ENCODE data around the gene C5orf58. TPM values are rescaled to one million over a fixed set of nuclear protein-coding genes. Genes with fewer than 3 reads are reported as not detected.

Gene C5orf58
- total and polyA plus RNA-seq, 10 of the 15 experiments (the other 5 are each of a cell fraction or from before 2014, with no cell fraction given): 0.13 to 0.27 (median 0.26) TPM; not detected in 7

DNA sequence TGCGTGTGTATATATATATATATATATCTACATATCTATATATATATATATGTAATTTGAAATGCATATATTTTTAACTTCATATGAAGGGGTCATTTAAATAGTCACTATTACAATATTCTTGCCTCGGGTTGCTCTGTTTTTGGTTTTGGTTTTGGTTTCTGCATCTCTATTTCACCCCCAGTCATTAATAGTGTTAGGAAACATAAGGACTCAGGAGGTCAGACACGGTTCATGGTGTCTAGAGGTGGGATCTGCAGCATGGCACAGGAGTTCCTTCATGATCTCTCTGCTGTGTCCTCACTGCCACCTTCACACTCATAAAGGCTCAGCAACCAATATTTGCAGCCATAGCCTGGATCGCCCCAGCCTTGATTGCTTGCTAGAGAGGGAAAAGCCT is 16.6 kb downstream of the C5orf58 start (continued):
- no peak for TF ChIP-seq RELA (IDR thresholded peaks at IDR 0.05; ENCODE audit: borderline replicate concordance, partially characterized antibody)
- no peak for TF ChIP-seq IKZF1 (conservative IDR thresholded peaks at IDR 0.05)
- no peak for TF ChIP-seq CBX3 (IDR thresholded peaks at IDR 0.05; ENCODE audit: borderline replicate concordance, low read depth)
- no peak for TF ChIP-seq NR2C2 (IDR thresholded peaks at IDR 0.05; ENCODE audit: borderline replicate concordance, control insufficient read depth, insufficient read length, low read depth)
- TF ChIP-seq KDM1A (IDR thresholded peaks at IDR 0.05; ENCODE audit: borderline replicate concordance): no peak
- TF ChIP-seq, protein P1, sequence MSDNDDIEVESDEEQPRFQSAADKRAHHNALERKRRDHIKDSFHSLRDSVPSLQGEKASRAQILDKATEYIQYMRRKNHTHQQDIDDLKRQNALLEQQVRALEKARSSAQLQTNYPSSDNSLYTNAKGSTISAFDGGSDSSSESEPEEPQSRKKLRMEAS (IDR thresholded peaks at IDR 0.05; ENCODE audit: low read depth, low read length): no peak
- no peak for TF ChIP-seq POLR2AphosphoS5 (IDR thresholded peaks at IDR 0.05; ENCODE audit: low read length)
- no peak for TF ChIP-seq RBBP5 (conservative IDR thresholded peaks at IDR 0.05)
- no peak for TF ChIP-seq RB1 (IDR thresholded peaks at IDR 0.05; ENCODE audit: borderline replicate concordance)
- TF ChIP-seq SREBF2 (IDR thresholded peaks at IDR 0.05; ENCODE audit: low read length): no peak

DNA sequence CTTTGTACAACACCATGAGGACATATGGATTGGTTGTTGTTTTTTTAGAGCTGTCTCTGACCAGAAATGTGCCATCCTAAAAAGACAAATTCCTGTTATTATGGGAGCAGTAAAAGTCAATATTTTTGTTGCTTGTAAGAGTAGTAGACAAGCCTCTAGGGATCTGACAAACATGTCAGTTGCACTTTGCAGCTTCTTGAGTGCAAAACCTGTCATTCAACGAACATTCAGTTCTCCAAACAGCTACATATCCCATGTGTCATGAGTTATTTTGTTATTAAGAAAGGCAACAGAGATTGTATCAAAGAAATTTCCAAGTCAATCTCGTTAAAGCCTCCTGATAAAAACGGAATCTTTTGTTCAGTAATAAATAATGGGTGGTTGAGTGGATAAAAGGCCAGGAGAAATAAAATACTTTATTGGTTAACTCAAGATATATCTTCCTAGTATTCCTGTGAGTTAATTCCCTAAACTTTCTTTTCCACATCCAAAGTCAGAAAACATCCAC is 18.1 kb downstream of the C5orf58 start:
- Histone ChIP-seq H3K9me3 (replicated peaks; ENCODE audit: control insufficient read depth, insufficient read depth, low read length) (no peaks in the 10 kb centered on the region), H3K79me2 (ENCODE audit: control insufficient read depth, insufficient read depth, low read length) (no peaks in the 10 kb centered on the region), H3K4me3 (no peak overlapping the region), H3K9ac (ENCODE audit: control insufficient read depth, insufficient read depth, low read length) (no peak overlapping the region), H3K4me1 (ENCODE audit: control insufficient read depth, insufficient read depth, low read length) (no peaks in the 10 kb centered on the region), H3K27me3 (replicated peaks in 1 of 2; ENCODE audit: control insufficient read depth in 2 of 2, insufficient read depth in 2 of 2, low read length in 1 of 2) (no peaks in the 10 kb centered on the region), H3K4me2 (ENCODE audit: control insufficient read depth, insufficient read depth) (no peak overlapping the region), H3K27ac (ENCODE audit: control insufficient read depth, insufficient read depth) (no peak overlapping the region), H2AFZ (ENCODE audit: control insufficient read depth, low read depth, low read length) (no peak overlapping the region), H4K20me1 (ENCODE audit: control insufficient read depth, insufficient read depth) (no peaks in the 10 kb centered on the region), H3K36me3 (ENCODE audit: control insufficient read depth in 2 of 2, insufficient read depth in 2 of 2, low read length in 1 of 2) (peaks cover 5 to 11% of the 10 kb centered on the region in 2 experiments)
- ChIA-PET POLR2A (no interaction called here), SMC1A (ENCODE audit: uncharacterized antibody, unreplicated experiment) (interaction anchor here (1.3 kb wide), 1 partner anchor 88 kb away, joined by 4 read pairs; no protein-coding TSS in a partner anchor), CTCF (no interaction called here), RAD21 (ENCODE audit: unreplicated experiment) (no interaction called here)
- DNase-seq (ENCODE audit: low read depth, low spot score) (no peak), FAIRE-seq (no peak), ATAC-seq (no peak)
- 94% methylated on average over 3 of the region's 3 CpGs for WGBS (ENCODE audit: insufficient coverage, insufficient replicate concordance, low lambda C conversion rate, missing lambda C conversion rate)
- intact Hi-C loops (cut with micrococcal nuclease; ENCODE audit: unreplicated experiment): no loop called here
- TF ChIP-seq ZZZ3 (IDR thresholded peaks at IDR 0.05; ENCODE audit: control insufficient read depth, insufficient read length, low read depth): no peak
- no peak for TF ChIP-seq MTA2 (IDR thresholded peaks at IDR 0.05; ENCODE audit: low read depth)
- no peak for TF ChIP-seq ZNF24 (IDR thresholded peaks at IDR 0.05)
- no peak for TF ChIP-seq CHD4 (IDR thresholded peaks at IDR 0.05)
- TF ChIP-seq, protein P2, sequence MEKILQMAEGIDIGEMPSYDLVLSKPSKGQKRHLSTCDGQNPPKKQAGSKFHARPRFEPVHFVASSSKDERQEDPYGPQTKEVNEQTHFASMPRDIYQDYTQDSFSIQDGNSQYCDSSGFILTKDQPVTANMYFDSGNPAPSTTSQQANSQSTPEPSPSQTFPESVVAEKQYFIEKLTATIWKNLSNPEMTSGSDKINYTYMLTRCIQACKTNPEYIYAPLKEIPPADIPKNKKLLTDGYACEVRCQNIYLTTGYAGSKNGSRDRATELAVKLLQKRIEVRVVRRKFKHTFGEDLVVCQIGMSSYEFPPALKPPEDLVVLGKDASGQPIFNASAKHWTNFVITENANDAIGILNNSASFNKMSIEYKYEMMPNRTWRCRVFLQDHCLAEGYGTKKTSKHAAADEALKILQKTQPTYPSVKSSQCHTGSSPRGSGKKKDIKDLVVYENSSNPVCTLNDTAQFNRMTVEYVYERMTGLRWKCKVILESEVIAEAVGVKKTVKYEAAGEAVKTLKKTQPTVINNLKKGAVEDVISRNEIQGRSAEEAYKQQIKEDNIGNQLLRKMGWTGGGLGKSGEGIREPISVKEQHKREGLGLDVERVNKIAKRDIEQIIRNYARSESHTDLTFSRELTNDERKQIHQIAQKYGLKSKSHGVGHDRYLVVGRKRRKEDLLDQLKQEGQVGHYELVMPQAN (conservative IDR thresholded peaks at IDR 0.05): no peak
- TF ChIP-seq RFX5 (IDR thresholded peaks at IDR 0.05; ENCODE audit: low read depth, low read length): no peak
- no peak for TF ChIP-seq SMAD1 (IDR thresholded peaks at IDR 0.05; ENCODE audit: low read depth, partially characterized antibody)
- TF ChIP-seq ZNF217 (IDR thresholded peaks at IDR 0.05): no peak
- no peak for TF ChIP-seq CBX5 (IDR thresholded peaks at IDR 0.05; ENCODE audit: low read depth)
- BruUV-seq (replicated peaks): no TSS peak
- in situ Hi-C loops (cut with MboI): no loop called here

All from GM12878 (cell line).